ENCODE data around the gene SDF2.

SDF2 gene

DNA sequence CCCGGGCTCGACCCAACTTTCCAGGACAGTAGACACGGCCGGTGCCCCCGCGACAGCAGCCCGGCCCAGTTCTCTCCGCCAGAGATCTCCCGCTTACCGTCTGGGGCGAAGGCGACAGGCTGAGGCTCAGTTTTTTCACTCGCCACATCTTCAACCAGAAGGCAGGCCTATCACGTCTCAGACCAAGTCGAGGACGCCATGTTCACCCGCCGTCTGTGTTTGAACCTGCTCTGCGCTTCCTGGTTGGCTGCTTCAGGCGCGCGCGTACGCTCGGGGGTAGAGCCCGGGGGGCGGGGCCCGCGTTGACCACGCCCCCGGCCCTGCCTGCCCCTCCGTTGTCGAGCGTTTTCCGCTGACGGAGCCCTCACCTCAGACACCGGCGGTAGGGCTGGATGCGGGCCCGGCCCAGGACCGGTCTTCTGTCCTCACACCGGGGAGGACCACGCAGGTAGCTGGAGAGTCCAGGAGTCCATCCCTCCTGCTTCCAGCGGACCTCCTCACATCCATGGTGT, 62.9 kb downstream of the SDF2 start, which contains the start of gene SPAG5:
TSS of gene SPAG5 (minus strand) at position 227 of the 512 bp plus-strand sequence. CDS start at position 148, 79 bp downstream.
- Histone ChIP-seq H3K27me3 (ENCODE audit: control insufficient read depth, insufficient read depth, low read length) (no peaks in the 10 kb centered on the region), H3K9ac (ENCODE audit: low read depth, low read length) (peak within 1 kb of the TSS; percentile 91), H3K4me1 (ENCODE audit: control insufficient read depth, insufficient read depth, low read length) (peaks cover 21% of the 10 kb centered on the region), H3K36me3 (ENCODE audit: insufficient read depth, low read length) (no peaks in the 10 kb centered on the region), H3K4me3 (ENCODE audit: low read length) (peak within 1 kb of the TSS; percentile 93), H3K9me3 (replicated peaks; ENCODE audit: low read length) (no peaks in the 10 kb centered on the region), H3K4me2 (ENCODE audit: low read length) (peak within 1 kb of the TSS; percentile 97)

DNA sequence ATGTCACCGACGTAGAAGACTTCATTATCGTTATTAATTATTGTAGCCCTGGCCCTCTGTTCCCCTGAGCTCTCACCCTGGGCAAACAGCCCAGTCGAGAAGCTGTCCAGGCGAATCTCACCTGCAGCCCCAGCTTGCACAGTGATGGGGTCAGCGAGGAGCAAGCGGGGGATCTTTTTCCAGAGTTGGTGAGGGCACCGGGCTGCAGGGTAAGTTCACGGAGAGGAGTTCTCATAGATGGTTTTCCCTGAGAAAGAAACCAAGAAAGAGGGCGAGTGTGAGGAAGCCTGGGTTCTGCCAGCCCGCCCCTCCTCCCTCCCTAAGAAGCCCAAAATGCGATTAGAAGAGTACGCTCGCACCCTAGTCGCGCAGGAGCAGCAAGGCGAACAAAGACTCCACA, 63.3 kb downstream of the SDF2 start:
- Histone ChIP-seq H3K27me3 (ENCODE audit: control insufficient read depth, insufficient read depth, low read length) (no peaks in the 10 kb centered on the region), H3K9ac (ENCODE audit: low read depth, low read length) (peak overlapping the region; percentile 91), H3K4me1 (ENCODE audit: control insufficient read depth, insufficient read depth, low read length) (peaks cover 21% of the 10 kb centered on the region), H3K9me3 (replicated peaks; ENCODE audit: low read length) (no peaks in the 10 kb centered on the region), H3K4me3 (ENCODE audit: low read length) (peak overlapping the region; percentile 93), H3K36me3 (ENCODE audit: insufficient read depth, low read length) (no peaks in the 10 kb centered on the region), H3K4me2 (ENCODE audit: low read length) (peak overlapping the region; percentile 97)
